ENCODE measurements around the gene PRDM15. TPM values are rescaled to one million over a fixed set of nuclear protein-coding genes. Genes with fewer than 3 reads are reported as not detected.

Gene PRDM15
- total RNA-seq, 1 donor from 2014 or later = 18.6 TPM

DNA sequence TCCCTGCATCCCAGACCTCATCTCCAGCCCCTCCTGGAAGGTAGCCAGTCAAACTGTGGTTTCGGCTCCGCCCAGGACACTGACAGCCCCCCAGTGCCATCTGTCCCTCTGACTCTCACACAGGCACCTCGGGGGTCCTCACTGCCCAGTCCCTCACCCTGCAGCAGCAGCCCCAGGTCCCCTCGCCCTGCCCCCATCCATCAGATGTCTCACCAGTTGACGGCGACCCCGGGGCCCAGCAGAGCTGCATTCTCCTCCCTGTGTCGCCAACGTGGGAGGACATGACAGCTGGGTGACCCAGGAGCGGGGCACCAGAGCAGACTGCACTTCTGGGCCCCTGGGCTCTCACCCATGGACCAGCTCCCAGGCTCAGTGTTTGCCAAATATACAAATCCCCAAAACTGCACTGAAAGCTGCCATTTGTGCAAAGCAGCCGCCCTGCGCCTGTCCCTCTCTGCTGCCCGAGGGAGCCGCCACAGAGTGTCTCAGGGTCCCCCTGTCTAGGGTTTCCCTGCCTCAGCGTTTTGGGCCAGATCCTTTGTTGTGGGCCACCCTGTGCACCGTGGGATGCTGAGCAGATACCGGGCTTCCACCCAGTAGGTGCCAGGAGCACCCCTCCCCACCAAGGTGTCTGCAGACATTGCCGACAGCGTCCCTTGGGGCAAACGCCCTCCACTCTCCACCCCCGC, 48.2 kb downstream of the PRDM15 start:
- no peaks in the 10 kb centered on the region for H3K27me3 Mint-ChIP-seq
- intact Hi-C loops (cut with micrococcal nuclease) = no loop called here
- H3K9me3 Mint-ChIP-seq = no peaks in the 10 kb centered on the region
- H3K4me1 Mint-ChIP-seq = no peaks in the 10 kb centered on the region
- peaks cover 3% of the 10 kb centered on the region for H3K36me3 Mint-ChIP-seq (ENCODE audit: low read depth)
- no peak overlapping the region for H3K4me3 Mint-ChIP-seq
- H3K27ac Mint-ChIP-seq = no peak overlapping the region
- no peak for DNase-seq

DNA sequence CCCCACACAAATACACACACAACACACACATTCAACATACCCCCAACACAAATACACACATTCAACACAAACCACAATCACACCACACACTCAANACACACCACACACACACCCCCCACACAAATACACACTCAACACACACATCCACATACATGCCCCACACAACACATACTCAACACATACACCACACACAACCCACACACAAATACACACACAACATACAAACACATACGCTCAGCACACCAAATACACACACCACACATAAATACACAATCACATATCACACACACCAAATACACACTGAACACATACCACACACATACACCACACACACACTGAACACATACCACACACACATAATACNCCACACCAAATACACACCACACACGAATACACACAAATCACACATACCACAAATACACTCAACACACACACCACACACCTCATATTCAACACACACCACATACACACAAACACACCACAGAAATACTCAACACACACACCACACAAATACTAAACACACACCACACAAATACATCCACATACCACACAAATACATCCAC, 48.9 kb downstream of the PRDM15 start:
- no peak overlapping the region for H3K4me3 Mint-ChIP-seq
- no peak overlapping the region for H3K27ac Mint-ChIP-seq
- H3K9me3 Mint-ChIP-seq = no peaks in the 10 kb centered on the region
- H3K36me3 Mint-ChIP-seq (ENCODE audit: low read depth) = no peaks in the 10 kb centered on the region
- H3K4me1 Mint-ChIP-seq = no peaks in the 10 kb centered on the region
- H3K27me3 Mint-ChIP-seq = no peaks in the 10 kb centered on the region
- no peak for DNase-seq
- intact Hi-C loops (cut with micrococcal nuclease) = no loop called here

DNA sequence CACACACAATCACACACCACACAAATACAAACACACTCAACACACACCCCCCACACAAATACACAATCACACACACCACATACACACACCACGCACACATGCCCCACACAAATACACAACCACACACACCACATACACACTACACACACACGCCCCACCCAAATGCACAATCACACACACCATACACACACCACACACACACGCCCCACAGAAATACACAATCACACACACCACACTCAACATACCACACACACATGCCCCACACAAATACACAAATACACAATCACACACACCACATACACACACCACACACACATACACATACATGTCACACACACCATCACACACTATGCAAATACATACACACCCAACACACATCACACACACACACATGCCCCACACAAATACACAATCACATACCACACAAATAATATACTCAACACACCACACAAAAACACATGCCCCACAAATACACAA, 50.2 kb downstream of the PRDM15 start:
- DNase-seq = no peak
- Mint-ChIP-seq H3K36me3 (ENCODE audit: low read depth) (peaks cover 3% of the 10 kb centered on the region), H3K4me1 (no peaks in the 10 kb centered on the region), H3K9me3 (no peaks in the 10 kb centered on the region), H3K27me3 (no peaks in the 10 kb centered on the region), H3K27ac (no peak overlapping the region), H3K4me3 (no peak overlapping the region)
- intact Hi-C loops (cut with micrococcal nuclease) = no loop called here

DNA sequence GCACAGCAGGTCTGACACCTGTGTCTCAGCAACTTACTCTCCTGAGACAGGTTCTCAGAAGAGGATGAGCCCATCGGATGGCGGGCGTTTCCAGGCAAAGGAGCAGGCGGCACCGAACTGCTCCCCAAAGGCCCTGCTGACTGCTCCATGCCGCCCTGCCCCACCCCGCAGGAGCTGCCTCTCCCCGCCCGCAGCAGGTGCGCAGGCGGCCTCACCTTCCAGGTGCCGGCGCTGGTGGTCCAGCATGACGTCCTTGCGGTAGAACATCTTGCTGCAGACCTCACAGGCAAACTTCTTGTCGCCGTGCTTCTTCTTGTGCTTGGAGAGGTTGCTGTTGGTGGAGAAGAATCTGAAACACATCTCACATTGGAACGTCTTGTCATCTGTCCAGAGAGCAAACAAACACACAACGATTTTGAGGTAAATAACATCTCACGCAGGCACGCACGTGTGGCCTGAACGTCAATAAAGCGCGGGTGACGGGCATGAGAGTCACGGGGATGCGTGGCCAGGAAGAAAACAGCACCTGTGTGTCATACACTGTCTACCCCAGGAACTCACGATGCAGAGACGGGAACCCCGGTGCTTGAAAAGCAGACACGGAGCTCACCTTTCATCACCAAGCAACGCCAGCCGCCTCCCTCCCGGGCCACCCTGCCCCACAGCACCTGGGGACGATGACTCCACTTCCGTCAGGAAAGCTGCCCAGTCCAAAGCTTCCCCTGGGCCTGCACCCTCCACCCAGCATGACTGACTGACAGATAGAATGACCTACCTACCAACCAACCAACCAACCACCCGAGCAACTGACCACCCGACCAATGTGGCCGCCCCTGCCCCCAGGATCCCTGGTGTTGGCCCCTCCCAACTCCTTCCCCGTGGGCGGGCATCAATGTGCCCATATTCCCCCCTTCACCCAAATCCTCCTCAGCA, 50.9 kb downstream of the PRDM15 start:
- no peak overlapping the region for H3K27ac Mint-ChIP-seq

DNA sequence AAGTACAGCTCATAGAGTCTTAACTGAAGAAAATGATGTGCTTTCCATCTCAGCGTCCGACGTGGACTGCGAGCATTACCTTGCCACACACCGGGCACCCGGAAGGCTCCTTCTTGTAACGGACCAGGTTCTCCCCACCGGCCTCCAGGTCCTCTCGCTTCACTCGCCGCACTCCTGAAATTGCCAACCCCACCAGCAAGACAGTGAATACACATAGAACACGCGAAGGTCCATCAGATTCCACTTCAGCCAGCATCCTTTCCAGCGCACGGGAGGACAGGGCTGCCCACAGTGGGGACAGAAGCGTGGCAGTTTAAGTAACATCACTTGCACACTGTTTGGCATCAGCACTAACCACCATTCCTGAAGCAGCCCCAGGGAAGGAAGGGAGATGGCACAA, 53.3 kb downstream of the PRDM15 start:
- Mint-ChIP-seq H3K4me1 (no peaks in the 10 kb centered on the region), H3K27me3 (no peaks in the 10 kb centered on the region), H3K36me3 (ENCODE audit: low read depth) (peaks cover 3% of the 10 kb centered on the region), H3K27ac (no peak overlapping the region), H3K4me3 (no peak overlapping the region), H3K9me3 (no peaks in the 10 kb centered on the region)
- no peak for DNase-seq
- intact Hi-C loops (cut with micrococcal nuclease) = no loop called here

More for the DNA sequence above, 50.9 kb downstream of the PRDM15 start:
- Mint-ChIP-seq H3K4me1 (no peaks in the 10 kb centered on the region), H3K36me3 (ENCODE audit: low read depth) (peaks cover 3% of the 10 kb centered on the region), H3K27me3 (no peaks in the 10 kb centered on the region), H3K4me3 (no peak overlapping the region), H3K9me3 (no peaks in the 10 kb centered on the region)
- no peak for DNase-seq
- intact Hi-C loops (cut with micrococcal nuclease) = no loop called here

DNA sequence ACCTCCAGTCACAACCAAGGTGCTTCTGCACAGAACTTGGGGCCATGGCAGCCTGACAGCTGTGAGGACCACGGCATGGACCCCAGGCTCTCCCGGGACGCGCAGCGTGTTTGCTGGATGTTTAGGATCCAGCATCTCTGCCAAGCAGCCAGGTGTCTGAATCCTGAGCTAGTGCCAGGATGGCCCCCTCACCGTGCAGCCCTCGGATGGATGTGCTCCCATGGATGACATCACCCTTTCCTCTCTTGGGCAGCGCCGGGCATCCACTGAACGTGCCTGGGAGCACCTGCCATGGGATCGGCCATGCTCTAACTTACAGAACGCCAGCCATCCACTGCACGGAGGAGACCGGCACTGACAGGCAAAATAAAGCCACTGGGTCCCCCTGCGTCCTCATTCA, 53.9 kb downstream of the PRDM15 start:
- no peaks in the 10 kb centered on the region for H3K4me1 Mint-ChIP-seq
- intact Hi-C loops (cut with micrococcal nuclease) = no loop called here
- no peaks in the 10 kb centered on the region for H3K9me3 Mint-ChIP-seq
- no peak overlapping the region for H3K27ac Mint-ChIP-seq
- peaks cover 3% of the 10 kb centered on the region for H3K36me3 Mint-ChIP-seq (ENCODE audit: low read depth)
- no peaks in the 10 kb centered on the region for H3K27me3 Mint-ChIP-seq
- DNase-seq = no peak
- H3K4me3 Mint-ChIP-seq = no peak overlapping the region

DNA sequence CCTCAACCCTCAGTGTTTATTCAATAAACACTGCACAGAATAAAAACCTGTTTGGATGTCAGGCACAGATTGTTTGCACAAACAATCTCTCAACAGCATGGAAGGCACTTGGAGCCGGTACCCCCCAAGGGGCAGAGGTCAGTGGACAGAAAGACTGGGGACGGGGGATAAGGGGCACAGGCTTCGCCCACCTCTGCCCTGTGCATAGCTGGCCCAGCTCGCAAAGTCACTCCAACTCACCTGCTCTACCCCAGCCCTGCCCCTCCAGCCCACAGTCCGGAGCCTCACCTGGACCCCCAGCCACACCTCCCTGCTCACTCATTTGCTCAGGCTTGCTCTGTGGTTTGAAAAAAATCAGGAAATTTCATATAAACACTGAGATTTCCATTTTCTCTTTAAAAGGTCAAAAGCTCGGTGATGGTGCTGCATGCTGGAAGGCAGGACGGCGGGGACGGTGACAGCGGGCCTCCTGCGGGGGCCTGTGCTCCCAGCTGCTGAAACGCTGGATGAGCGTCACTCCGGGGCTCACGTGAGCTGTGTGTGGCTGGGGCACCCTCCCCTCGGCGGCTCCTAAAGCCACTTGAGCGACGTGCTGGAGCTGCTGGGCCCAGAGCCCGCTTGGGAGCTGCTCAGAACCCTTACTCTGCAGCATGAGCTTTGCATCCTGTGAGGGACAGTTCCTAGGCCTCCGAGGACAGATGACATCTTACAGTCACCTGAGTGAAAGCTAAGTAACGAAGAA, 54.5 kb downstream of the PRDM15 start:
- no peaks in the 10 kb centered on the region for H3K9me3 Mint-ChIP-seq

DNA sequence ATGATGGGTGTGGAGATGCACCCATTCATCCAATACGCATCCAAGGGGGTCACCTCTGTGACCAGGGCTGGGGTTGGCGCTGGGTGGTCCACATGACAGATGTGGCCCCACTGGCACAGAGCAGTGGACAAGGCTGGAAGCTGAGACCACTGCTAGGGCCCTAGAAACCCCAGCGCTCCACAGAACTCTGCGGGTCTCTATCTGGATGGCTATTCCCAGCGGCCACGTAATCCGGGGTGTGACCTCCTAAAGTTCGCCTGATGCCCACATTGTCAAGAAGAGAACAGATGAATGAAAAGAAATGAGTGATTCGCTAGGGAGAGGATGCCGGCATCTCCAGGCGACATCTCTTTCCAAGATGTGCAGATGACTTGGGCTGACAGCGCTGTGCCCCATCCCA, 55.2 kb downstream of the PRDM15 start:
- Mint-ChIP-seq H3K4me1 (no peaks in the 10 kb centered on the region), H3K27me3 (no peaks in the 10 kb centered on the region), H3K9me3 (no peaks in the 10 kb centered on the region), H3K36me3 (ENCODE audit: low read depth) (peaks cover 7% of the 10 kb centered on the region), H3K4me3 (no peak overlapping the region), H3K27ac (no peak overlapping the region)
- no peak for DNase-seq
- intact Hi-C loops (cut with micrococcal nuclease) = no loop called here

More for the DNA sequence above, 54.5 kb downstream of the PRDM15 start:
- Mint-ChIP-seq H3K4me3 (no peak overlapping the region), H3K36me3 (ENCODE audit: low read depth) (peaks cover 3% of the 10 kb centered on the region), H3K27ac (no peak overlapping the region), H3K27me3 (no peaks in the 10 kb centered on the region), H3K4me1 (no peaks in the 10 kb centered on the region)
- no peak for DNase-seq
- intact Hi-C loops (cut with micrococcal nuclease) = no loop called here

DNA sequence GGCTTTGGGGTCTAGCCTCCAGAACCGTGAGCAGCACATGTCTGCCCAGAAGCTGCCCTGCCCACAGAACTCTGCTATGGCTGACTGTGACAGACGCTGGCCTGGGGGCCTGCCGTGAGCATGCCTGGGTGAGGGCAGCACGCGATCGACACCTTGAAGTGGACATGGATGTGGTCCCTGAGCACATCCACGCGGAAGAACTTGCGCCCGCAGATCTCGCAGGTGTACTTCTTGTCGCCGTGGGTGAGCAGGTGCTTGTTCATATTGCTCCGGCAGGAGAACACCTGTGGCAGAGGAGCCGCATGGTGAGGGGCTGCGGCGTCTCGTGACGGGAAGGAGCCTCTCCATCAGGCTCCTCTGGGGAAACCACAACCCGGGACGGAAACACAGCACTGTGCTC, 56.0 kb downstream of the PRDM15 start:
- Mint-ChIP-seq H3K4me3 (no peak overlapping the region), H3K27ac (no peak overlapping the region), H3K9me3 (no peaks in the 10 kb centered on the region), H3K27me3 (no peaks in the 10 kb centered on the region), H3K4me1 (no peaks in the 10 kb centered on the region), H3K36me3 (ENCODE audit: low read depth) (peaks cover 7% of the 10 kb centered on the region)
- intact Hi-C loops (cut with micrococcal nuclease) = no loop called here
- DNase-seq = no peak

DNA sequence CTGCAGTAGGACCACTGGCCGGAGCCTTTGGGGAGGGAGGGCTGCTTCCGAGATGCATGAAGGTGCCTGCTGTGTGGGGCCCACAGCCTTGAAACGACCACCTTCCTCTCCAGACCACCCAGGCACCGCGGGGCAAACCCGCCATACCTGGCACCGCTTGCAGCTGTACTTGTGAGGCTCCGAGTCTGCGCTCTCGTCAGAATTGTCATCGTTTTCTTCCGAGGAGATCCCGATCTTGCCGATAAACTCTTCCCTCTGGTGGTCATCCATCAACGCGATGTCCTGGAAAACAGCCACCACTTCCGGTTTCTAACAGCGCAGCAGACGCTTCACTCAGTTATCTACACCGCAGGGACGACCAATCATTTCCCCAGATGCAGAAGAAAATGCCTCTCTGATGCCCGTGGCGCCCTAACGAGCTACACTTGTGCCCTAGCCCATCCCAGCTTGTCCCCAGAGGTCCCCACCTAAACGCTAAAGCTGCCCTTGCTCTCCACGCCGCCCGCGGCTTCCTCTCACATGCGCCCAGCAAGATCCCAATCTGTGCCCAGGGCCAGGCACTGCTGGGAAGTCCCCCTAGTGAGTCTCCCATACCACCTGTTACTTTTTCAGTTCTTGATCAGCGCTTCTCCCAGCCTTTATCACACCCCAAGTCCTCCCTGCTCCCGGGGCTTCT, 57.2 kb downstream of the PRDM15 start:
- H3K4me3 Mint-ChIP-seq = no peak overlapping the region
- intact Hi-C loops (cut with micrococcal nuclease) = no loop called here
- no peaks in the 10 kb centered on the region for H3K27me3 Mint-ChIP-seq
- no peak for DNase-seq
- no peaks in the 10 kb centered on the region for H3K9me3 Mint-ChIP-seq
- H3K36me3 Mint-ChIP-seq (ENCODE audit: low read depth) = peaks cover 7% of the 10 kb centered on the region
- peaks cover under 1% of the 10 kb centered on the region for H3K4me1 Mint-ChIP-seq
- H3K27ac Mint-ChIP-seq = no peak overlapping the region

DNA sequence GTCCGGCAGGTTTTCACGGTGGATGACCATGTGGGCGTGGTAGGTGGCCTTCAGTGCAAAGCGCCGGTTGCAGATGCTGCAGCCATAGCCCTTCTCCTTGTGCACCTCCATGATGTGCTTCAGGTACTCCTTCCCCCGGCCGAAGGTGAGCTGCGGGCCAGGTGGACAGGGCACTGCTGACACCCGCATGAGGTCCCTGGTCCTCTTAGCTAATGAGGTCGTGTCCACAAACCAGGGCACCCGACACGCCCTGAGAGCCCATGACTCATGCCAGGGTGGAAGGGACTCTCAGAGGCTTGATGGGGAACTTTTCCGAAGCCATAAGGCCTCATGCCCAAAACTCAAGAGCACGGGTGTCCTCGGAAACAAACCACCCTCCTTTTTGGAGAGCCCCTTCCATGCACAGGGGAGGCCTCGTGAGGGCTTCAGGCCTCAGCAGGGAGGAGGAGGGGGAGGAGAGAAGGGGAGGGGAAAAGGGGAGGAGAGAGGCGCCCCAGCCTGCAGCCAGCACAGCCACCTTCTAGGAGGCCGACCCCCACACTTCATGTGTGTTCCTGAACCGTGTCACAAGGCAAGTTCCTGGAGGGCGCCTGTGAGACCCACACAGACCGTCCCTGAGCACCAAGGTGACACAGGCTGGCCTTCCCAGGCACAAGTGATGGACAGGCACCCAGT, 57.9 kb downstream of the PRDM15 start:
- intact Hi-C loops (cut with micrococcal nuclease) = no loop called here
- H3K27me3 Mint-ChIP-seq = no peaks in the 10 kb centered on the region
- H3K4me1 Mint-ChIP-seq = peaks cover 5% of the 10 kb centered on the region
- no peak overlapping the region for H3K4me3 Mint-ChIP-seq
- no peaks in the 10 kb centered on the region for H3K9me3 Mint-ChIP-seq
- peaks cover 7% of the 10 kb centered on the region for H3K36me3 Mint-ChIP-seq (ENCODE audit: low read depth)
- no peak overlapping the region for H3K27ac Mint-ChIP-seq
- no peak for DNase-seq

DNA sequence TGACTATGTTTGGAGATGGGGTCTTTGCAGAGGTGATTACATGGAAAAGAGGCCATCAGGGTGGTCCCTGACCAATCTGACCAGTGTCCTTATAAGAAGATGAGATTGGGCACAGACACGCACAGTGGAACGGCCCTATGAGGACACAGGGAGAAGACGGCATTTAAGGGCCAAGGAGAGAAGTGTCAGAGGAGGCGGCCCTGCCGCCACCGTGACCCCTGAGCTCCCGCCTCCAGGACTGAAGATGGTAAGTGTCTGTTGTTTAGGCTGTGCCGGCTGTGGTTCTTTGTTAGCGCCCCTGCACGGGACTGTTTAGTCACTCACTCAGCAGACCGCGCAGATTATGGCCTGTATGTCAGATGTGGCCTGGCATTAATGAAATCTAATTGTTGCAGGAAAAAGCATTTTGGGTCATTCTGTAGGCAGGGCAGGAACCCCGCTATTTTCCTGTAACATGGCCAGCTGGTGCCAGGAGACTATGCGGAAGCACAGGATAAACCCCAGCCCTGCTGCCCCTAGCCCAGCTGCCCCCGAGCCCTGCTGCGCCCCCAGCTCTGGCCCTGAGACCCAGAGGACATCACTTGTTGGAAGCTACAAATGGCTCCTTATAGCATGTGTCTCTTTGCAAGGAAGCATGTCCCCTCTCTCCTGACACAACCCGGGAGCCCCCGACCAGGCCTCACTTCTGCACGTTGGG, 58.6 kb downstream of the PRDM15 start:
- H3K9me3 Mint-ChIP-seq = no peaks in the 10 kb centered on the region
- H3K36me3 Mint-ChIP-seq (ENCODE audit: low read depth) = peaks cover 7% of the 10 kb centered on the region

More for the DNA sequence above, 58.6 kb downstream of the PRDM15 start:
- intact Hi-C loops (cut with micrococcal nuclease) = no loop called here
- Mint-ChIP-seq H3K4me3 (no peak overlapping the region), H3K4me1 (peaks cover 5% of the 10 kb centered on the region), H3K27me3 (no peaks in the 10 kb centered on the region), H3K27ac (no peak overlapping the region)
- DNase-seq = no peak

All from activated CD4-positive, alpha-beta T cell treated with anti-CD3 and anti-CD28 coated beads, Interleukin-2, amount 10 ng/mL, durations not matched to agents 24 days and 14 days (primary cell).